Lung (tissue), 12 donors: Measurements from ENCODE around the gene SUPT3H. TPM values are rescaled to one million over a fixed set of nuclear protein-coding genes. Genes with fewer than 3 reads are reported as not detected.

ENCODE experiments used
- ATAC-seq: fragments of 200-7000 bp; cut with Tn5 transposase; one replicate; pipeline ENCODE4 v1.9.1; 2020; ENCODE audit warnings: moderate number of reproducible peaks; ENCODE audit not compliant: insufficient read depth, low FRiP score
- DNase-seq, 3 donors: peaks; one replicate each; pipeline ENCODE4 v3.0.0-alpha.2; 2013 to 2017
- H3K27ac ChIP-seq, 2 donors: one replicate each; pipeline ENCODE4 v1.5.1; 2013; ENCODE audit warnings: mild to moderate bottlenecking in 2 of 2, moderate library complexity in 2 of 2, control low read depth in 1 of 2, inconsistent platforms in 1 of 2, low read depth in 1 of 2, low read length in 1 of 2
- H3K27me3 ChIP-seq, 3 donors: one replicate each; pipeline ENCODE4 v1.5.1; 2013; ENCODE audit warnings: low read length in 2 of 3; ENCODE audit not compliant: control insufficient read depth in 3 of 3, insufficient read depth in 3 of 3
- H3K36me3 ChIP-seq, 4 donors: one replicate each; pipeline ENCODE4 v1.5.1; 2013; ENCODE audit warnings: low read length in 4 of 4, mild to moderate bottlenecking in 1 of 4, moderate library complexity in 1 of 4; ENCODE audit not compliant: control insufficient read depth in 4 of 4, insufficient read depth in 4 of 4
- H3K4me1 ChIP-seq, 5 donors: one replicate each; pipeline ENCODE4 v1.5.1; 2013; ENCODE audit warnings: low read length in 5 of 5, mild to moderate bottlenecking in 2 of 5, moderate library complexity in 1 of 5; ENCODE audit not compliant: control insufficient read depth in 5 of 5, insufficient read depth in 5 of 5
- H3K4me3 ChIP-seq: one replicate; pipeline ENCODE4 v1.5.1; 2013; ENCODE audit warnings: mild to moderate bottlenecking, control low read depth, moderate library complexity
- H3K9ac ChIP-seq, 2 donors: one replicate each; pipeline ENCODE4 v1.5.1; 2013; ENCODE audit warnings: low read length in 2 of 2, control low read depth in 1 of 2; ENCODE audit not compliant: insufficient read depth in 1 of 2
- H3K9me3 ChIP-seq, 4 donors: one replicate each; pipeline ENCODE4 v1.5.1; 2013; ENCODE audit warnings: low read length in 3 of 4, mild to moderate bottlenecking in 1 of 4, moderate library complexity in 1 of 4; ENCODE audit not compliant: control insufficient read depth in 4 of 4, insufficient read depth in 3 of 4
- WGBS, 2 donors: extraction: QIAGEN DNeasy Blood & Tissue Kit; methylation state at CpG; one replicate each; pipeline ENCODE4 v1.1.7; 2013; 5-methylcytosine and 5-hydroxymethylcytosine counted together
- polyA plus RNA-seq, 2 donors: library from polyadenylated mRNA; stranded (reverse); fragments of 200-250 nt; gene quantifications; one replicate each; pipeline ENCODE4 v1.2.1, GENCODE V29; 2013
- total RNA-seq, 2 donors: library from RNA; depleted of rRNA in 1 of 2; stranded (reverse); fragments of >200 nt in 1 of 2; gene quantifications; one replicate each; pipeline ENCODE4 v1.2.1, GENCODE V29; 2014 to 2021
- TF ChIP-seq, protein P1 (sequence below): IDR thresholded peaks from 2 replicates; pipeline ENCODE4 v1.5.1; 2012; ENCODE audit warnings: mild to moderate bottlenecking; ENCODE audit errors: control extremely low read depth, extremely low read depth
- donor health status: control.
- donor health status: control.
- donor health status: Bipolar disorder and iron deficiency.
- donor health status: healthy.
- donor health status: DM: yes; HTN: yes; CAD: no.

SUPT3H gene
- total and polyA plus RNA-seq, 4 donors, result 5.2 to 17.4 (median 8.2) TPM

DNA sequence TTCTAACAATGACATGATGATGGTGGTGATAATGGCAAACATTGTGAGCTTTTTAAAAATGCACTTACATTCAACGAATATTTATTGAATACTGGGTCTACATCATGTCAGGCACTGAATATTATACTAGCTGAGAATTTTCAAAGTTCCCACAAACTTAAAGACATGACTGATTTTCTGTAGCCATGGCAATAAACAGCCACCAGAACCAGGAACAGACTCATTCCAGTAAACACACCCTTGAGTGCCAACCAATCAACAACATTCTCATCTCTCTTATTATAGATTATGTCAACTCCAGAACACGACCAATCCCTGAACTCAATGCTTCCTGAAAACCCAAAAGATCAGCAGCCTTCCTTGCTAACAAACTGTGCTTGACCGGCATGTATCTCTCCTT, 262.0 kb downstream of the SUPT3H start:
- ATAC-seq, result no peak
- 67 to 74% methylated on average over 3 of the region's 3 CpGs for WGBS, 2 donors

DNA sequence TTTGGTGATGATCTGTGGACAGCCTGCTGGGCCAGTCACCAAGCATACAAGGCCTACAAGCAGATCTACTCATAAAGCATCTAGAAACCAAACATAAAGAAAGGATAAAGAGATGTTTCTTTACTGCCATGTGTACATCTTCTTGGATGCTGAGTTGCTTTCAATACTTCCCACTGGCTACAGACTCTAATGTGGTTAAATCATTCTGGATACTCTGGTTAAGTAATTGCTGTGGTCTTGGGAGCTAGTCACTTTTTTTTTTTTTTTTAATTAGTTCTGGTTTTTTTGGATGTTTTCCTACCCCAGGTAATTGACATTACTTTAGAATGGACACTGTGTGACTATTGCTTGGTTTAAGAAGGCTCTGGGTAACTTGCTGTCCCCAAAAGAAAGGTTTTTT, 265.0 kb downstream of the SUPT3H start:
- Histone ChIP-seq H3K4me1 (no peaks in the 10 kb centered on the region), H3K4me3 (no peak overlapping the region), H3K9me3 (no peaks in the 10 kb centered on the region), H3K36me3 (no peaks in the 10 kb centered on the region), H3K27ac (no peak overlapping the region), H3K27me3 (no peaks in the 10 kb centered on the region), H3K9ac (no peak overlapping the region)
- DNase-seq, result no peak
- TF ChIP-seq, protein P1, sequence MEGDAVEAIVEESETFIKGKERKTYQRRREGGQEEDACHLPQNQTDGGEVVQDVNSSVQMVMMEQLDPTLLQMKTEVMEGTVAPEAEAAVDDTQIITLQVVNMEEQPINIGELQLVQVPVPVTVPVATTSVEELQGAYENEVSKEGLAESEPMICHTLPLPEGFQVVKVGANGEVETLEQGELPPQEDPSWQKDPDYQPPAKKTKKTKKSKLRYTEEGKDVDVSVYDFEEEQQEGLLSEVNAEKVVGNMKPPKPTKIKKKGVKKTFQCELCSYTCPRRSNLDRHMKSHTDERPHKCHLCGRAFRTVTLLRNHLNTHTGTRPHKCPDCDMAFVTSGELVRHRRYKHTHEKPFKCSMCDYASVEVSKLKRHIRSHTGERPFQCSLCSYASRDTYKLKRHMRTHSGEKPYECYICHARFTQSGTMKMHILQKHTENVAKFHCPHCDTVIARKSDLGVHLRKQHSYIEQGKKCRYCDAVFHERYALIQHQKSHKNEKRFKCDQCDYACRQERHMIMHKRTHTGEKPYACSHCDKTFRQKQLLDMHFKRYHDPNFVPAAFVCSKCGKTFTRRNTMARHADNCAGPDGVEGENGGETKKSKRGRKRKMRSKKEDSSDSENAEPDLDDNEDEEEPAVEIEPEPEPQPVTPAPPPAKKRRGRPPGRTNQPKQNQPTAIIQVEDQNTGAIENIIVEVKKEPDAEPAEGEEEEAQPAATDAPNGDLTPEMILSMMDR, result no peak
- ATAC-seq, result no peak

More for the DNA sequence above, 262.0 kb downstream of the SUPT3H start:
- no peak overlapping the region for H3K9ac ChIP-seq
- TF ChIP-seq, protein P1, result no peak
- no peaks in the 10 kb centered on the region for H3K27me3 ChIP-seq
- peak in 2 of 3 donors; percentile 5 to 18 for DNase-seq
- peaks cover 0 to 3% (median 0%) of the 10 kb centered on the region in 5 donors for H3K4me1 ChIP-seq
- no peak overlapping the region for H3K4me3 ChIP-seq
- H3K9me3 ChIP-seq, result no peaks in the 10 kb centered on the region
- H3K27ac ChIP-seq, result no peak overlapping the region
- no peaks in the 10 kb centered on the region for H3K36me3 ChIP-seq

DNA sequence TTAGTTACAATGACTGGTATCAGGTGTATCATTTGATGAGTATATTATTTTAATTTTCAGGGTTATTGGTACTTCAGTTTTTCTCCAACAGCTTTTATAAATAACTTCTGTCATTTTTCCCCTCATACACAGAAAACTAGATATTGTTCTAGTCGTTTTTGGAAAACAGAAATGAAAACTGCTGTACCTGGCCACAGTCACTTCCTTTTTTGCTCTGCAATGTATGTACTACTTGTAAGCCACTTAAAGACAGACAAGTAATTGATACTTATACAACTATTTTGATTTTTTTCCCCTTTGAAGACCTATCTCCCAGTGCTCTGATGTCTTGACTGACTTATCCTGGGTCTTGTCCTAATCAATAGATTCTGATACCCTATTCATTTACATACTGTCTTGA, 268.2 kb downstream of the SUPT3H start:
- ATAC-seq, result no peak
- Histone ChIP-seq H3K27ac (no peak overlapping the region), H3K27me3 (no peaks in the 10 kb centered on the region), H3K9me3 (no peaks in the 10 kb centered on the region), H3K9ac (no peak overlapping the region), H3K4me3 (no peak overlapping the region), H3K4me1 (no peaks in the 10 kb centered on the region), H3K36me3 (no peaks in the 10 kb centered on the region)
- TF ChIP-seq, protein P1, result no peak
- no peak for DNase-seq
- WGBS, 2 donors, result 10 to 47% methylated on average over 1 of the region's 1 CpG

DNA sequence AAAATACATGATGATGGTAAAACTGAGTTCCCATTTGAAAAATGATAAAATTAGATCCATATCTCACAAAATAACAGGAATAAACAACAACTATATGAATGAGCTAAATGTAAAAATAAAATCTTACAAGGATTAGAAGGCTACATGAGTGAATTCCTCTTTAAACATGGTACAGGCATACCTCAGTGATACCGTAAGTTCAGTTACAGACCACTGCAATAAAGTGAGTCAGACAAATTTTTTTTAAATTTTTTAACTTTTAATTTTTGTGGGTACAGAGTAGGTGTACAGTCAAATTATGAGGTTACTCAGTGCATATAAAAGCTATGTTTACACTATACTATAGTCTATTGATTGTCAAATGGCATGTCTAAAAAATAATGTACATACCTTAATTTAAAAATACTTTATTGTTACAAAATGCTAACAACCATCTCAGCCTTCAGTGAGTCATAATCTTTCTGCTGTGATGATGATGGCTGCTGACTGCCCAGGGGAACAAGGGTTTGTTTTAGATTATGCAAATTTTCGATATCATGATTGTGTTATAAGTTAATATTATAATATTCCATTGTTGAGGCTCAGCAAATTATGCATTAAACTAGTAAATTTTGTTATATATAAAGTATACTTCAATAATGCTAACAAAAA, 272.4 kb downstream of the SUPT3H start:
- no peaks in the 10 kb centered on the region for H3K4me1 ChIP-seq
- no peaks in the 10 kb centered on the region for H3K27me3 ChIP-seq
- H3K4me3 ChIP-seq, result no peak overlapping the region
- TF ChIP-seq, protein P1, result no peak
- H3K36me3 ChIP-seq, result peaks cover 0 to 2% (median 0%) of the 10 kb centered on the region in 4 donors
- H3K9me3 ChIP-seq, result no peaks in the 10 kb centered on the region
- 99% methylated on average over 2 of the region's 2 CpGs for WGBS, 2 donors
- no peak for DNase-seq
- ATAC-seq, result no peak
- H3K9ac ChIP-seq, result no peak overlapping the region
- no peak overlapping the region for H3K27ac ChIP-seq
